Esophagus muscularis mucosa (tissue), 4 donors: Measurements from ENCODE around the gene CPSF4. TPM values are rescaled to one million over a fixed set of nuclear protein-coding genes. Genes with fewer than 3 reads are reported as not detected.

Experiments used
- DNase-seq: peaks from one replicate; pipeline ENCODE4 v3.0.0-alpha.2; 2017; ENCODE audit errors: extremely low spot score
- H3K27ac ChIP-seq, 4 donors: fragments of 200-600 bp; sonication (generic); replicated peaks in 1 of 4; 1 replicate in 3 of 4; 2 replicates in 1 of 4; pipeline ENCODE4 v1.5.1; 2016 to 2019; ENCODE audit warnings: mild to moderate bottlenecking in 1 of 4
- H3K27me3 ChIP-seq, 4 donors: fragments of 200-600 bp; sonication (generic); one replicate each; pipeline versions ENCODE4 v1.5.1 to v1.6.0; 2016 to 2019
- H3K36me3 ChIP-seq, 4 donors: fragments of 200-600 bp; sonication (generic); one replicate each; pipeline ENCODE4 v1.5.1; 2016 to 2019
- H3K4me1 ChIP-seq, 4 donors: fragments of 200-600 bp; sonication (generic); one replicate each; pipeline ENCODE4 v1.5.1; 2016 to 2019
- H3K4me3 ChIP-seq, 4 donors: fragments of 200-600 bp; sonication (generic); 1 replicate in 2 of 4; 2 replicates in 2 of 4; pipeline ENCODE4 v1.5.1; 2016 to 2019; ENCODE audit warnings: mild to moderate bottlenecking in 4 of 4, moderate library complexity in 1 of 4
- H3K9me3 ChIP-seq, 4 donors: fragments of 200-600 bp; sonication (generic); 1 replicate in 3 of 4; 2 replicates in 1 of 4; pipeline ENCODE4 v1.5.1; 2016 to 2019
- CTCF ChIP-seq, 3 experiments: fragments of 200-600 bp in 2 of 3; fragments of 450-650 bp in 1 of 3; sonication (generic) in 2 of 3; IDR thresholded peaks; one replicate each; pipeline ENCODE4 v1.5.1; 2017 to 2019; ENCODE audit warnings: antibody characterized with exemption in 3 of 3, mild to moderate bottlenecking in 2 of 3, moderate library complexity in 1 of 3
- EP300 ChIP-seq: sonication (generic); formaldehyde crosslinking; IDR thresholded peaks from one replicate; pipeline ENCODE4 v1.6.1; 2017; ENCODE audit warnings: antibody characterized with exemption
- POLR2A ChIP-seq: fragments of 450-650 bp; IDR thresholded peaks from one replicate; pipeline ENCODE4 v1.6.1; 2017; ENCODE audit warnings: antibody characterized with exemption, moderate library complexity, mild to moderate bottlenecking, low read depth
- POLR2AphosphoS5 ChIP-seq, 2 donors: sonication (generic); formaldehyde crosslinking; IDR thresholded peaks; one replicate each; pipeline ENCODE4 v1.6.1; 2017; ENCODE audit warnings: antibody characterized with exemption in 2 of 2
- WGBS: methylation state at CpG from one replicate; pipeline ENCODE4 v1.1.5; 2018; 5-methylcytosine and 5-hydroxymethylcytosine counted together
- intact Hi-C: fragments of 100-400 bp; cut with DNase I; formaldehyde crosslinking; loops from one replicate; pipeline ENCODE4 v1.15.1; 2023
- total RNA-seq, 4 donors: library from RNA; depleted of rRNA; stranded (reverse); fragments of >200 nt; gene quantifications; one replicate each; pipeline versions ENCODE4 v1.1.0 to v1.2.1, GENCODE V29; 2016

The CPSF4 gene
- total RNA-seq, 4 donors from 2014 or later, result 19.1 to 25.3 (median 20.8) TPM

- 77% methylated on average over 21 of the region's 21 CpGs for WGBS
- no peak for DNase-seq
- Histone ChIP-seq H3K9me3 (no peaks in the 10 kb centered on the region), H3K27ac (no peak overlapping the region), H3K36me3 (peaks cover 45 to 87% (median 80%) of the 10 kb centered on the region in 4 donors), H3K27me3 (no peaks in the 10 kb centered on the region), H3K4me3 (no peak overlapping the region), H3K4me1 (peaks cover 21 to 27% (median 24%) of the 10 kb centered on the region in 4 donors)
- intact Hi-C loops, result no loop called here
- no peak for TF ChIP-seq POLR2AphosphoS5 (IDR thresholded peaks at IDR 0.05)
- no peak for TF ChIP-seq CTCF (IDR thresholded peaks at IDR 0.05)
- TF ChIP-seq EP300, result no peak
- no peak for TF ChIP-seq POLR2A
Measured at GRCh38 chr7:99396418-99397296, 42.1 kb upstream of the CPSF4 start.

GRCh38 chr7:99397297-99397983, 41.3 kb upstream of the CPSF4 start:
- Histone ChIP-seq H3K9me3 (no peaks in the 10 kb centered on the region), H3K27ac (no peak overlapping the region), H3K4me1 (peaks cover 14 to 19% (median 17%) of the 10 kb centered on the region in 4 donors), H3K27me3 (no peaks in the 10 kb centered on the region), H3K4me3 (no peak overlapping the region), H3K36me3 (peaks cover 52 to 89% (median 84%) of the 10 kb centered on the region in 4 donors)
- no peak for DNase-seq
- intact Hi-C loops, result no loop called here
- TF ChIP-seq EP300, result no peak
- peak in 1 of 2 donors; percentile 41 for TF ChIP-seq POLR2AphosphoS5 (IDR thresholded peaks at IDR 0.05)
- TF ChIP-seq CTCF (IDR thresholded peaks at IDR 0.05), result no peak
- 86% methylated on average over 16 of the region's 18 CpGs for WGBS

GRCh38 chr7:99398891-99399445, 39.8 kb upstream of the CPSF4 start:
- intact Hi-C loops, result no loop called here
- Histone ChIP-seq H3K4me1 (peaks cover under 1 to 6% (median 3%) of the 10 kb centered on the region in 4 donors), H3K36me3 (peaks cover 56 to 99% (median 93%) of the 10 kb centered on the region in 4 donors), H3K27me3 (no peaks in the 10 kb centered on the region), H3K27ac (no peak overlapping the region), H3K4me3 (no peak overlapping the region), H3K9me3 (no peaks in the 10 kb centered on the region)
- no peak for DNase-seq
- 64% methylated on average over 4 of the region's 5 CpGs for WGBS
- no peak for TF ChIP-seq CTCF (IDR thresholded peaks at IDR 0.05)
- no peak for TF ChIP-seq POLR2AphosphoS5 (IDR thresholded peaks at IDR 0.05)
- no peak for TF ChIP-seq POLR2A
- no peak for TF ChIP-seq EP300

GRCh38 chr7:99399597-99399996, 39.1 kb upstream of the CPSF4 start:
- Histone ChIP-seq H3K9me3 (no peaks in the 10 kb centered on the region), H3K4me3 (no peak overlapping the region), H3K27me3 (no peaks in the 10 kb centered on the region), H3K36me3 (peaks cover 63 to 100% (median 97%) of the 10 kb centered on the region in 4 donors), H3K27ac (no peak overlapping the region), H3K4me1 (peaks cover 4 to 9% (median 8%) of the 10 kb centered on the region in 4 donors)
- TF ChIP-seq POLR2A, result no peak
- no peak for TF ChIP-seq CTCF (IDR thresholded peaks at IDR 0.05)
- TF ChIP-seq EP300, result no peak
- no peak for TF ChIP-seq POLR2AphosphoS5 (IDR thresholded peaks at IDR 0.05)
- DNase-seq, result no peak
- WGBS, result 29% methylated on average over 1 of the region's 6 CpGs
- intact Hi-C loops, result no loop called here
